GM21825 (cell line): ENCODE results near the gene TNFSF8.

Experiments
- ATAC-seq: cut with Tn5 transposase; IDR thresholded peaks from one replicate; pipeline ENCODE4 v1.9.1; 2021; ENCODE audit warnings: mild to moderate bottlenecking, moderate library complexity; ENCODE audit not compliant: unreplicated experiment

Gene TNFSF8, protein sequence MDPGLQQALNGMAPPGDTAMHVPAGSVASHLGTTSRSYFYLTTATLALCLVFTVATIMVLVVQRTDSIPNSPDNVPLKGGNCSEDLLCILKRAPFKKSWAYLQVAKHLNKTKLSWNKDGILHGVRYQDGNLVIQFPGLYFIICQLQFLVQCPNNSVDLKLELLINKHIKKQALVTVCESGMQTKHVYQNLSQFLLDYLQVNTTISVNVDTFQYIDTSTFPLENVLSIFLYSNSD

DNA sequence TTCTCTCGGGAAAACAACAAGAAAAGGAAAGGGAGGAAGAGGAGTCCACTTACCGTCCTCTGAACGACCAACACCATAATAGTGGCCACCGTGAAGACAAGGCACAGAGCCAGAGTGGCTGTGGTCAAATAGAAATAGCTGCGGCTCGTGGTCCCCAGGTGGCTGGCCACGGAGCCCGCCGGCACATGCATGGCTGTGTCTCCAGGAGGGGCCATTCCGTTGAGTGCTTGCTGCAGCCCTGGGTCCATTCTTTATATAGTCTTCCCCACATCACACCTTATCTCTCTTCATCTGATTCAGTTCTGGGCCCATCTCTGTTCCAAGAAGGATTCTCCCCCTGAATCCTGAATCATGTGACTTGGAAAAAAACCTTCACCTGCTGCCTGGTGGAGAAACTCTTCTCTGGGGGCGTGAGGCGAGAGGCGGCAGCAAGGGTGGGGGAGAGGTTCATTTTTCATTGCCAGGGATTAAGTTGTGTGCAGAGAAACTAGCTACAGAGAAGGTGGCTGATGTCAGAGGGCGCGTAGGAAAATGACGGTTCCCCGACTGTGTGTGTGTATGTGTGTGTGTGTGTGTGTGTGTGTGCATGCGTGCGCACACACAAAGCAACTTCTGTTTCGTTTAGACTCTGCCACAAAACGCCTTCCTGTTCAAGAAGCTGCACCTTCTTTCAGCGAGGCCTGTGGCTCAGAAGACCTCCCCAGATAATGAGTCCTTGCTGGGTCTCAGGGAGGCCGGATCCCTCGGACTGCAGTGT, at the start of gene TNFSF8:
TSS of gene TNFSF8 (minus strand) at position 536 of the 757 bp plus-strand sequence. CDS start at position 248, 288 bp downstream.
- no peak for ATAC-seq

DNA sequence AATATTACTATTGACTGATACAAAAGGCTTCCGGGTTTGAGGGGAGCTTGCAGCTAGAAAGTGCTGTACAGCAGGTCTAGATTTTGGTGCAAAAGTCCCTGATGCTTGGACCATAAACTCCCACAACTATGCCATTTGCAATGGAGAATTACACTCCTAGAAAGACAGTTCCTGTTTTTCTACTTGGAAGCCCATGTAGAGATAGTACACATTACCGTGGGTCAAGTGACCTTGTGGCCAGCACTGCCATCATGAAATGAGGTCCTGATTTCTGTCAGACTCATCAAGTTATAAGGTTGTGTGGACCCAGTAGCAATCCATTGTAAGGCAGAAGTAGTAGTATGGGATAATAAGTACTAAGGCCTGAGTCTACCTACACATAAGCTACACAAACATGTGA, 42.8 kb upstream of the TNFSF8 start:
- ATAC-seq = no peak

DNA sequence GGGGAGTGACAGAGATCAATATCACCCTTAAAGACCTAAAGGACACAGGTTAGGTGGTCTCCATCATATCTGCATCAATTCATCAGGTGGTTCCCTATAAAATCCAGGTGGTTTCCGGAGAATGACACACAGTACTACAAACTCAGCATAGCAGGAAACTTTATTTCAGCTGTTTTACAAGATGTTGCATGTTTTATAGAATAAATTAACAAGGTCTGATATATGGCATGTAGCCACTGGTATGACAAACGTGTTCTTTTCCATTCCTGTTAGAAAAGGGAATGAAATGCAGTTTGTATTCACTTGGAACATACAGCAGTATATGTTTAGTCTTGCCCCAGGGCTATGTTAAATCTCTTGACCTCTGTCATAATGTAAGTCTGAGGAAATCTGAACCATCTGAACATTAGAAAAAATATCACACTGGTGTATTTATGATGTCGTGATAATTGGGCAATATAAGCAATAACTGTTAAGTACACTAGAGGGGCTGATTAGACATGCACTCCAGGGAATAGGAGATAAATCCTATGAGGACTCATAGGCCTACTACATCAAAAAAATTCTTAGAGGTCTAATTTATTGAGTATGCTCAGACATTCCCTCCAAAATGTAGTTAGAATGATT, 42.2 kb upstream of the TNFSF8 start:
- no peak for ATAC-seq

DNA sequence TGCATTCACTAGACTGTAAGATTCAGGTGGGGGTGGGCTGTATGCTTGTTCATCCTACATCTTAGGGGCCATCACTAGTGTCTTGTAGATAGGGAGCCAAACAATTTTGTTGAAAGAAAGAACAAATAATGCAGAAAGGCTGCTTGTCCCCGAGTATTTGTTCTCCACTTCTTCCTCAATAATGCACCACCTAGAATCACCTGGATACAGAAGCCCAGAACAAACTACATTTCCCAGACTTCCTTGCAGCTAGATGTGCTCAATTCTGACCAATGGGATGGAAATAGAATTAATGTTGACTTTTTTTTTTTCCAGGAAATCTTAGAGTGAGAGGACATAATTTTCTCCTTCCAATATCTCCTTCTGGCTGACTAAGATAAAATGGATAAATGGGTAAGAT, 38.9 kb upstream of the TNFSF8 start:
- no peak for ATAC-seq

DNA sequence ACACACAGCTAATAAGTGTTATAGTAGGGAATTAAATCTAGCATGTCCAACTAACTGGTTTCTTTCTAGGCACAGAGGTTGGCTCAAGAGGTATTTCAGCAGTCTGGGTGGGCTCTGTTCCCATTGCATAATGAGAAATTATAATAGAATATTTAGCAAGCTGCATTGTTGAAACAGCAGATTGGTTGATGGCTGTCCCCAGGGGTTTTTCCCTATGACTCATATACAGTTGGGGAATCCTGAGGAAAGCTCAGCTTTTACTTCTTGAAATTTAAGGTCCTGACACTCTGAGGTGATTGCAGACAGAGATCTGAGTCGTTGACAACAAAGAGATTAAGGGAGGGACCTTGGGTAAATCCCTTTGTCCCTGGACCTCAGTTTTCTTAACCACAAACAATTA, 38.3 kb upstream of the TNFSF8 start:
- no peak for ATAC-seq

DNA sequence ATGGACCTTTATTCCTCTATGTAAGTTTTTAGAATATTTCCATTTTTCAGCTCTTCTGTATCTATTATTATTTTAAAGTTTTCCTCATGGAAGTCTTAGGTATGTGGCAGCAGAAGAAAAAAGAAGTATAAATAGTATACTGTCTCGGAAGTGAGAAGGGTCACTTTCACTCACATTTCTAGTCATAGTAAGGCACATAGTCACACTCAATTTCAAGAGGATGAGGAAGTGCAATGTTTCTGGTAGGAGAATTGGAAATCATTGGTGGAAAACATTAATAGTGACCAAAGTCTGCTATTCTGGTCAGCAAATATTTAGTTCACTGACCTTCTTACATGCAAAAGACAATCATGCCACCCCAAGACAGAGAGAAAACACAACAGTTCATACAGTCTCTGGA, 35.2 kb upstream of the TNFSF8 start:
- ATAC-seq = no peak

DNA sequence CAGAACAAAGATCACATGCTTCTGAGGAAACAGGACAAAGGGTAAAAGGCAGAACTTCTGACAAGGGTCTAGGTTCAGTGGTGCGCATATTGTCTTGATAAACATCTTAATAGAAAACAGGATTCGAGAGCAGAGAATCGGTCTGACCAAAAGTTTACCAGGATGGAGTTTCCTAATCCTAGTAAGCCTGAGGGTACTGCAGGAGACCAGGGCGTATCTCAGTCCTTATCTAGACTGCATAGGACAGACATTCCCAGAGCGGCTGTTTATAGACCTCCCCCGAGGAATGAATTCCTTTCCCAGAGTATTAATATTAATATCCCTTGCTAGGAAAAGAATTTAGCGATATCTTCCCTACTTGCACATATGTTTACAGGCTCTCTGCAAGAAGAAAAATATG, 32.4 kb upstream of the TNFSF8 start:
- ATAC-seq = no peak

DNA sequence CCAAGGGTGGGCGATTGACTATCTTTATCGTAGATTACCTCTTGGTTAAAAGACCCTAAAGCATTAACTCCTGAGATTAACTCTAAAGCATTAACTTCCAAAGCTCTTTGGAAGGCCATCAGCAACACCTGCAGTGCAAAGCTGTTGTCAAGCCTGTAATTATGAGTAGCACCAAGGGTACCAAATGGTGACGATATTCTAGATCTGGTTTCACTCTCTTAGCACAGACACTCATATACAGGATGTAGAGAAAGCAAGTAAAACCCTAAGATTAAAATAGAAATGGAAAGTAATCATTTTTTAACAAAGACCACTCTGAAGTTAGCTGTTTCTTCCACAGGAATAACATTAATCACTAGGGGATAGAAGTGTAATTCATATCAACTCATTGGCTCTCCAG, 29.9 kb upstream of the TNFSF8 start:
- ATAC-seq = no peak

DNA sequence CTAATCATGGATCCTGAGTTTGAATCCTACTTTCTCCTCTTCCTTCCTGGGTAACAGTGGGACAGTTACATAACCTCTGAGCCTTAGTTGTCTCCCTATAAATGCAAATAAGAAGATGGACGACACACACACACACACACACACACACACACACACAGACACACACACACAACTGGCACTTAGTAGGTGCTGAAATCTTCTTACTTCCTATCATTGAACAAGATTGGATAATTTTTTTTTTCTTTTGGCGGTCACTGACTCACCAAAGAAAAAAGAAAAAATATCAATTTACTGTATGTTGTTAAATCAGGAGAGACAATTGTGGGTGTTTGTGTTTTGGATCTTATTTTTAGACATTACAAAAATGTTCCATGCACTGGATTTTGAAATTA, 28.4 kb upstream of the TNFSF8 start:
- ATAC-seq = no peak

DNA sequence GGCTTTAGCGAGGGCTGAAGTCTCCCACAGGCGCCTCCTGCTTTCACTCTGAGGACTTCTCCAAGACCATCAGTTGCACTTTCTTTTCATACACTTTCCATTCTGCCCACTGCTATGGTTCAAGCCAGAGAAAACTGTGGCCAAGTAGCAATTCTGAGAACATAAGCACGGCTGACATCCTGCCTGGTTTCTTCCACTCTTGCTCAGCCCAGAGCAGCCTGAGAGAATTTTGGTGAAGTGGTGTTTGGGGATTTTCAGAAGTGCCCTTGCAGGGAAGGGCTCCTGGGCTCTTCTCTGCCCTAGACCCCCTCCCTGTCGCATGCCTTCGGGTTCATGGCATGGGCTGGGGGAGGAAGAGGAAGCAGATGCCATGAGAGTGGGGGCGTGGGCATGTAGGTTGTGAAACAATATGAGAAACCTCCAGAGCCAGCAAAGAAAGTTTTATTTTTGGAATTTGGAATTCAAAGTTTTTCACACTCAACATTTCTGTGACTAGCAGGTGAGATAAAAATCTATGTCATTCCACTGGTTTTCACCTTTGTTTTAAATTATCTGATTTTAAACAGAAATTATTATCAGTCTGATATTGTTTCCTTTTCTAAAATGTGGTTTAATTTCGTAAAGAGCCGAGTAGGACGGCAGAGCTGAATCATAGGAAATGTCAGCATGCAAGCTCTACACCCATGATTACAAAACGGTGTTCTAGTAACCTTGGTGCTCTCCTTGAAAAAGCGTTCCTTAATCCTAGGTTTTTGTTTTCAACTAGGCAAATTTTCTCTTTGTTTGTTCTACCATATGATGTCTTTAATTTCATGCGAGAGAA, 27.8 kb upstream of the TNFSF8 start:
- ATAC-seq = no peak

DNA sequence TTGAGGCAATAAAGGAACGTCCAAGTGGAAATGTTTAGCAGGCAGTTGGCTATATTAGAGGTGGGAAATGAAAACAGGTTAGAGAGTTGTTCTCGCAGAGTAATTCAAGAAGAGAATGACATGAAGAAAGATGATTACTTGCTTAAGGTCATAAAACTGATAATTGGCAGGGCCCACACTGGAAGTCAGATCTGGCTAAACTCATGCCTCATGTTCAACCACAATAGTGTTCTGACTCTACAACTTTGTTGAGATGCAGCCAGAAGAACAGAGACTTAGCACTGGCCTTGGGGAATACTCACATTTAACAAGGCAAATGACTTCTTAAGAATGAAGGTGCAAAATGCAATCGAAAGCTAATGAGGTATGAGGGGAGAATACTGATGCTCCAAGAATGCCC, 27.2 kb upstream of the TNFSF8 start:
- ATAC-seq = no peak

DNA sequence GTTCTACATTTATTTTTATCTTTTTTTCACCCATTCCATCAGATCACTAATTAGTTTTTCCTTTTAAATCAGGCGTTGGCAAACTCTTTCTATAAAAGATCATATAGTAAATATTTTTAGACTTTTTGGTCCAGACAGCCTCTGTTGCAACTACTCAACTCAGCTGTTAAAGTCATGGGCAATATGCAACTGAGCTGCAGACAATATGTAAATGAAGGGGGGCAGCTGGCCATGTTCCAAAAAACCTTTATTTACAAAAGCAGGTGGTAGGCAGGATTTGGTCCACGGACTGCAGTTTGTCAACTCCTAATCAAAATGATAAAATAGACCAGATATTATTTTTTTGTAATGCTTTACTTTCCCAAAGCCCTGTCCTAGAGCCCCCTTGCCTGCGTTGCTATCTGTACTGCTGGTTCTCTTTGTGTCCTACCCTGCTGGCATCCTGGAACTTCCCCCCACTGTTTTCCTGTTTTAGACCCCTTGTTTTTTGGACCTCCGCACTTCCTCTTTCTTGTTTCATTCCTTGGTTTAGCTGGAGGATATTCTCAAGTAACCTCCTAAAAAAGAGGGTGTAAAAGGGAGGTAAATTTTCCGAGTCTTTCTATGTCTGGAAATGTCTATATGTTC, 24.7 kb upstream of the TNFSF8 start:
- no peak for ATAC-seq

DNA sequence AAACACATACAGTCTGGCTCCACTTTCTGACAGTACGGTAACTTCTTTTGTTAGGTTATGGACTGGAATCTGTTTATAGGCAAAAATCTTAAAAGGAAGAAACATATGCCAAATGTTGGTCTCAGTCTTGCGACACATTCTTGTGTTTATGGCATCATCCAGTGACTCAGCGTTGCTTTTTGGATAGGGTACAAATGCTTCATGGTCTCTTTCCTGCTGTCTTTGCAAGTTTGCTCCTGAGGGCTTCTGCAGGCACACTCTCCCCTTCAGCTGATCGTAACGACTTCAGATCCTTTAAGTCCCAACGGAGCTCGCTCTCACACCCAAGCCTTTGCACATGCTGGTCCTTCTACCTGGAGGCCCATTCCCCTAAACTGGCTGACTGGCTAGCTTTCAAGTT, 23.6 kb upstream of the TNFSF8 start:
- ATAC-seq = no peak

DNA sequence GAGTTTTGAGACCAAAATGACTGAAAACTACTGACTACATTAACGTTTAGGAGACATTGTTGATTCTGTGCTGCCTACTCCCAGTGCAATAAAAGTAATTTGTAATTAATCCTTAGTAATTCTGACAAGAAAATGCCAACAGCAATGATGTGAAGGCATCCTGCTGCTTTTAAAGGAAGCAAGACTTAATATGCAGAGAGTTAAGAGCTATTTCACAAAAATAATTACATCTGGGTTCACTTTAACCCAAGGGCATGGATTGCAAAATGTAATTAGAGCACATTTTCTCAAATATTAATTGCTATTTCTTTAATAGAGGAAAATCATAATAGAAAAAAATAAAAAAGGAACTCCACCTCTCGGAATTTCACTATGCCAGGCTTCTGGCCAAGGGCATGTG, 22.7 kb upstream of the TNFSF8 start:
- no peak for ATAC-seq

DNA sequence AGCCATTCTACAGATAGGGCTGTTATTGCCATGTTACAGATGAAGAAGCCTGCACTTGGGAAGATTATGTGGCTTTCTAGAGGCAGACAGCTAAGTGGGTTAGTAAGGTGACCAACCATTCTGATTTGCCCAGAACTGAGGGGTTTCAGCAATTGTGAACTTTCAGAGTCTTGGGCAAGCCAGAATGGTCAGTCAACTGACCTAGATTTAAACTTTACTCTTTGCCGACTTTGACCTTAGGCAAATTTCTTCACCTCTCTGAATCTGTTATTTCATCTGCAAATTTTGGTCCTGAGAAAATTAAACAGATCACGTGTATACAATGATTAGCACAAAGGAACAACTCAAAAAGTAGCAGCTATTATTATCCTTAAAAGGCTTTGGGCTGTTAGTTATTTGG, 20.4 kb upstream of the TNFSF8 start:
- no peak for ATAC-seq

DNA sequence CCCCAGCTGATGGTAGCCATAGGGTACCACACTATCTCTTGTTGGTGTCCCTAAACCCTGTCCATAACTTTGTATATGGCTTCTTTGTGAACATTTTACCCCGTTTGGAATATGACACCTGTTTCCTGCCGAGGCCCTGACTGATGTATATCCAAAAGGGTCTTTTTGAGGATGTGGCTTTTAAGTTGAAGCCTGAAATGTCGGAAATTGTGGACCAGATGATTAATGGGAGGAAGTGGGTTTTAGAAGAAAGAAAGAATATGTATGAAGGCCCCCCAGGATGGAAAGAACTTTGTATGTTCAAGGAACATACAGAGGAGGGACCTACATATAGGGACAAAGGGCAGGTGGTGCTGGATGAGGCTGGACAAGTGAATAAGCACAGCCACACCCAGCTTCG, 16.7 kb upstream of the TNFSF8 start:
- ATAC-seq = no peak

DNA sequence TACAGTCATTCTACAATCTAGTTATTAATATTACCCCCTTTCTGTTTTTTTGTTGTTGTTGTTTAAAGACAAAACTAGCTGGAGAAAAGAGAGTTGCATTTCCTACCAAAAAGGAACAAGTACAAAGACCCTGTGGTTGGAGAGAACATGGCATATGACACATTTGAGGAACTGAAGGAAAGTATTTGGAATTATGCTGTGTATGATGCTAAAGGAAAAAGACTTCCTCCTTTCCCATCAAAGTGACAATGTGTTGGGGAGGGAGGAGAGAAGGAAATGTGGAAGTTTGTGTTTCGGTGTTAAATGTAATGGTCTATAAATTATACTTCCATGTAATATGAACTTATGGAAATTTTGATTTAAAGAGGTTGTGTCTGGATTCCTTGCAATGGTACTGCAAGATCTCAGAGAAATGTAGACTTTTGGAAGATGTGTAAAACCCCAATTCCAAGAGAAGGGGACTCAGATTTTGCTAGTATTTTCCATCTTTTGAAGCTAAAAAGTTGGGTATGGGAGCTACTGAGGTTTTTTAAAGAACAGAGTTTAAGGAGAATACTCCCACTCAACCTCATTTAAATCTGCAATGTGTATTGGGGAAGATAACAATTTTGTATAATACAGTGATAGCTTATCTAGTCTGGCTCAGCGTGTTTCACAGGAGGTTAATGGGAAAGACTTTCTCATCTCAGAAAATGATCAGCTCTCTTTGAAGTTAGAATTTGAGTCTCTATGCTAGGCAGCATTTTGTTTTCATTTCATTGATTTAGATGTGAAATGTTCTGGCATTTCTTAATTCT, 15.4 kb upstream of the TNFSF8 start:
- no peak for ATAC-seq

DNA sequence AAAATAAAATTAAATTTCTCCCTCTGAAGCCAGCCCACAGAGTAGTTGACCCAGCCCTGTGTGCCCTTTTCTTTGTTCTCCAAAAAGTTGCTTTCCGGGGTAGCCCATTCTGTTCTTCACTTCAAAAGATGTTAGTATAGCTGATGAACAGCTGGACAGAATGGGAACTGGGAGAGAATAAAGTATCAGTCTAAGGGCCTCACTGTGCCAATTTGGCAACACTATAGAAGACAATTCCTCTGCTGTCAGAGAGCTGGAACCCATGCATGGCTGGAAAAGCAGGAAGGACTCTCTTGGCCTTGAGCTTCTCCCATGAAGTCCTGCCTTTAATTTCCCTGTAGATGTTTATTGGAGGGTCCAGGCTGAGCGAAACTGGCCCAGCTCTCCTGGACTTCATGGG, 11.0 kb upstream of the TNFSF8 start:
- ATAC-seq = no peak

DNA sequence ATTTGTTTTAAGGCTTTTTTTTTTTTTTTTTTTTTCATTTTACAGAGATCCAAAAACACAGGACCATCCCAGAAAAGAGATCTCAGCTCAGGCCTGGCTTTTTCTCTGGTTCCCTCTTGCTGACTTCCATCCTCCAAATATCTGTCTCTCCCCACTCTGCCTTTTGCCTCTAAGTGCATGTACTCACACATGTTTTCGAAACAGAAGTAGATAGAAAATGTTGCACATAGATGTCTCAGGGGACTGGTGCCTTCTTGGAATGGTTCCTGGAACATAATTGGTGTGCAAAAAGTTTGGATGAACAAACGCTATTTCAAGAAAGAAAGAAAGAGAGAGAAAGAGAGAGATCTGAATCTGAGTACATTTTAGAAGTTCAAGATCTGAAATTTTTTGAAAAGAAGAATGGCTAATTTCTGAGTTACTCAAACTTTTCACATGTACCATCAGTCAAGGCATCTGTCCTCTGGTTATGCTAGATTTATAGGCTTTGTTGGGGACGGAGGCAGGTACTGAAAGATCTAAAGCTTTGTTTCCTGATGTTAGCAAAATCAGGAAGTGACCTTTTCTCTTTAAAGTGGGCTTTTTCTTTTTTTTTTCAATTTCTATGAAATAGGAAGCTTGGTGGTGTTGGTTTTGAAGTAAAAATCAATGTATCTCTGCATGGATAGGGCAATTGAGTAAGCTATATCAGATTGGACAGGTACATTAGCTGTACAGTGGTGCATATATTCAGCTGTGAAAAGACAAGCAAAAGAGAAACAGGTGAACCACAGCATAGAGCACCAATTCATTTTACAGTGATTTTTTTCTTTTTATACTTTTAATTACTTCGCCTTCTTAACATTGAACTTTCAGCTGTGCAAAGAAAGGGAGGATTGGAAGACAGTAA, 8.5 kb upstream of the TNFSF8 start:
- no peak for ATAC-seq
